HG03108 (cell line): ENCODE data around the gene ECSIT.
A peak's percentile ranks its signal among the peaks of the same experiment; 100 is the strongest.
"Not testable (repeated sequence)": the region's sequence is repeated elsewhere in the genome, so short reads cannot be mapped to it uniquely, and the experiment has no call there.

Experiments
- ATAC-seq: cut with Tn5 transposase; IDR thresholded peaks from one replicate; pipeline ENCODE4 v1.9.1; 2021; ENCODE audit warnings: moderate library complexity; ENCODE audit not compliant: unreplicated experiment

Gene ECSIT, protein sequence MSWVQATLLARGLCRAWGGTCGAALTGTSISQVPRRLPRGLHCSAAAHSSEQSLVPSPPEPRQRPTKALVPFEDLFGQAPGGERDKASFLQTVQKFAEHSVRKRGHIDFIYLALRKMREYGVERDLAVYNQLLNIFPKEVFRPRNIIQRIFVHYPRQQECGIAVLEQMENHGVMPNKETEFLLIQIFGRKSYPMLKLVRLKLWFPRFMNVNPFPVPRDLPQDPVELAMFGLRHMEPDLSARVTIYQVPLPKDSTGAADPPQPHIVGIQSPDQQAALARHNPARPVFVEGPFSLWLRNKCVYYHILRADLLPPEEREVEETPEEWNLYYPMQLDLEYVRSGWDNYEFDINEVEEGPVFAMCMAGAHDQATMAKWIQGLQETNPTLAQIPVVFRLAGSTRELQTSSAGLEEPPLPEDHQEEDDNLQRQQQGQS

DNA sequence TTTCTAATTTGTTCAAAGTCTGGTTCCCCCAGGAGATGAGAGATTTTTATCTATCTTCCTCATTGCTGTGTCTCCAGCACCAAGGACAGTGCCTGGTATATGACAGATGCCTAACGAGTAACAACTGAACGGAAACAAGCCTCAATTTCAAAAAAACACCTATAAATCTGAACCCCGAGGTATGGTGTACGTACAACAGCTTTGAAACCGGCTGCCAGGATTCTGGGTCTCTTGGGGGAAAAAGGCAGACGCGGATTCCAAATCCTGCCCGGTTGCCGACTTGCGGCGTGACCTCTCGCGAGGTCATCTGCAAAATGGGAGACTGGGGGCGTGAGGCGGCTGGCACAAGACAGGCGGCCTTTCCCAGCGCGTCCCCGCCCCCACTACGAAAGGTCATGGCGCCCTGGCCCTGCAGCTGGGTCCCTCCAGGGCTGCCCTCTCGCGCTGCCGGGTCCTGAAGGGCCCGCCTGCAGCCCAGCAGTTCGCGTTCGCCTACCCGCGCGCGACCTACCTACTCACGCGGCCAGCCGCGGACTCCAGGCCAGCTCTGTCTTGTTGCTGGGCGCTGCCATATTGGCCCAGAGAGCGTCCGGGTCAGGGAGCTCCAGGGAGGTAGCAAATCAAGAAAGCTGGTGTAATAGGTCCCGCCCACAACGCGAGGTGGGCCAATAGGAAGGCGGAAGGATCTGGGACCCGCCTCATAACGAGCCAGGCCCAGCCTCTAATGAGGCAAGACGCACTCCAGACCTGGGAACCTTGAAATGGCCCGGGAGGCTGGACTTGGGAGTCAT lies at the start of gene ECSIT:
ECSIT (minus strand) TSS at position 584 of the 791 bp plus-strand sequence. CDS start 9,964 bp downstream, outside the sequence.
- peak; percentile 93 for ATAC-seq

DNA sequence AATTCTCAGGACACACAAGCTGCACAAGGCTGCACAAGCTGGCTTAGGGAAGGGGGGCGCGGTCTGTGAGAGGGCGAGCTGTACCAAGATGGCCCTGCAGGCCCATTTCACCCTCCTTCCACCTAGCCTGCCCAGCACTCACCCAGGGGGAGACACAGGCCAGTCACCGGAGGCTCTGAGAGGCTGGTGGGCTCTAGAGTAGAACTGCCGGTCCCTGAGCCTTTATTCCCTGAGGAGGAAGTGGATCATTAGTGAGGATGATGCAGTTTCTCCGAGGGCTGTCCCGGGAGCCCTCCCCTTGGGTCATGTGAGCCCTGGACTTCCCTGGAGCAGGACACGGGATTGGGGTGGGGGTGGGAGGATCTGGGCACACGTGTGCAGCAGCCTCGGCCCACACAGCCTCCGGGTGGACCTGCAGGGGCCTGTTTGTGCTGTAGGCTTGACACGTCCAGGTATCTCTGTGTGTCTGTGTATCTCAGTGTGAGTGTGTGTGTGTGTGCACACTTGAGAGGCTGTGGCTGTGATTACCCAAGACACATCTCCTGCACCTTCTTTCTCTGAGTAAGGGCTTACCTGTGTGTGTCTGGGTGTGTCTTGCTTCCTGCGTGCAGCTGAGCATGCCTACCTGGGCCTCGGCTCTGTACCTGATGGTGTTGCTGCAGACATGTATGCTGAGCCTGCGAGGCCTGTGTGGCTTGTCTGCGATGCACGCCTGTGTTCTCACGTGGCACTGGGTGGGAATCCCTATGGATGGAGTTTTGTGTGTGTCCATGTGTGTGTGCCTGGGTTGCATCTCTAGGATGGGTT lies 48.7 kb upstream of the ECSIT start, which contains the start of gene ACP5:
ACP5 (minus strand) TSS at position 195 of the 807 bp plus-strand sequence. CDS start 328 bp downstream, outside the sequence.
- ATAC-seq: no peak

GRCh38 chr19:11576227-11576626 lies 47.3 kb upstream of the ECSIT start:
- ATAC-seq: no peak

DNA sequence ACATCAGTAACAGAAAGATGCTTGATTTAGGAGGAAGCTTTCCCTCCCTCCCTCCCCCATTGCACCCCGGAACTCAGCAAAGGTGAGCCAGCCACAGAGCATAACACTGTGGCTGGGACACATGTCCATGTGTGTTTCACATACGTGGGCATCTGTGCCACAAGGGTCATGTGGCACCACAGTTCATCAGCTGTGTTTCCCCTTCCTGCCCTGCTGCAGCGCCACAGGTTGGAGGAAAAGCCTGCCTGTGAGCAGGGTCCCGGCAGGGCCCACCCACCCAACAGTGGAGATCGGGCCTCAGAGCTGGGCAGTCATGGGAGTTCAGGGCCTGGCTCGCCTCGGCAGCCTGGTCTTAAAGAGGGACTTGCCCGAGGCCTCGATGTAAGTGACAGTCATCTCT lies 45.8 kb upstream of the ECSIT start:
- peak; percentile 49 for ATAC-seq

- ATAC-seq: not testable (repeated sequence)
Observed at GRCh38 chr19:11573763-11574162, 44.8 kb upstream of the ECSIT start.

GRCh38 chr19:11573354-11573753 lies 44.4 kb upstream of the ECSIT start:
- not testable (repeated sequence) for ATAC-seq

DNA sequence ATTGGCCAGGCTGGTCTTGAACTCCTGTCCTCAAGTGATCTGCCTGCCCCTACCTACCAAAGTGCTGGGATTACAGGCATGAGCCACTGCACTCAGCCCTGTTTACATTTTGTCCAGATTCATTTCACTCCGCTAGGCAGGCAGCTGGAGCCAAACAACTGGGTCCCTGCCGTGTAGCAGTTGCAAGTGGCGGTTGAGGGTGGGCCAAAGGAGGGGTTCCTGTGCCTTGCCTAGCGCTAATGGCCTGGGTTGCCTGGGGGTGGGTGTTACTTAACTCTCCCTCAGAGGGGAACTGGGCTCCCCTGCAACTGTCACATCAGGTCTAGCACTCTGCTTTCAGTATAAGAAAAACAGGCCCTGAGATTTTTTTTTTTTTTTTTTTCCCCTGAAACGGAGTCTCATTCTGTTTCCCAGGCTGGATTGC lies 41.1 kb upstream of the ECSIT start:
- no peak for ATAC-seq

DNA sequence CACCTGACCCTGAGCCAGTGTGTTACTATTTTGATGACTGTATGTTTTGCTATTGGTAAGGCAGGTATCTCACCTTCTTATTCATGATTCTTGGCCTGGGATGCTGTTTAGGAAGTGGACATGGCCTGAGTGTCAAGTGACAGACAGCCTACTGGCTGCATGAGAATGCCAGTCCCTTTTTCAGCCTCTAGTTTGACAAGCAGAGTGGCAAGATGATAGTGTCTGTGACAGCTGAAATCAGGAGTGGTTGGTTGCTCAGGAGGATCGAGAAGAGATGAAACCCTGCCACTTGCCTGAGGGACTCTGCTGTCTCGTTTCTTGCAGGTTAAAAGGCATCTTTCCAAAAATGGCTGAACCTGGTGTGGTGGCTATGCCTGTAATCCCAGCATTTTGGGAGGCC lies 37.2 kb upstream of the ECSIT start:
- ATAC-seq: no peak

- not testable (repeated sequence) for ATAC-seq
Observed at GRCh38 chr19:11565649-11565980, 36.7 kb upstream of the ECSIT start.

DNA sequence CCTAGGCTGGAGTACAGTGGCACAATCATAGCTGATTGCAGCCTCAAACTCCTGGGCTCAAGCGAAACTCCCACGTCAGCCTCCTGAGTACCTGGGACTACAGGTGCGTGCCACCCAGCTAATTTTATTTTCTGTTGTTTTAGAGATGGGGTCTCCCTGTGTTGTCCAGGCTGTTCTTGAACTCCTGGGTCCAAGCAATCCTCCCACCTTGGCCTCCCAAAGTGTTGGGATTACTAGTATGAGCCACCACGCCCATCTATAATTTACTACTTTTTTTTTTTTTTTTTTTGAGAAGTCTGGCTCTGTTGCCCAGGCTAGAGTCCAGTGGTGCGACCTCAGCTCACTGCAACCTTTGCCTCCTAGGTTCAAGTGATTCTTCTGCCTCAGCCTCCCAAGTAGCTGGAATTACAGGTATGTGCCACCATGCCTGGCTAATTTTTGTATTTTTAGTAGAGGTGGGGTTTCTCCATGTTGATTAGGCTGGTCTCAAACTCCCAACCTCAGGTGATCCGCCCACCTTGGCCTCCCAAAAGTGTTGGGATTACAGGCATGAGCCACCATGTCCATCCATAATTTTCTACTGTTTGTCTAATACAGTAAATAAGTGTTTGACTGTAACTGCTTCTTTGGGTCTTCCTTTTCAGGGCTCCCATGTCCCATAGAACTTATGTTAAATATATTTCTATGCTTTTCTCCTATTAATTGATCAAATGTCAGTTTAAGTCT lies 35.3 kb upstream of the ECSIT start:
- ATAC-seq: not testable (repeated sequence)

DNA sequence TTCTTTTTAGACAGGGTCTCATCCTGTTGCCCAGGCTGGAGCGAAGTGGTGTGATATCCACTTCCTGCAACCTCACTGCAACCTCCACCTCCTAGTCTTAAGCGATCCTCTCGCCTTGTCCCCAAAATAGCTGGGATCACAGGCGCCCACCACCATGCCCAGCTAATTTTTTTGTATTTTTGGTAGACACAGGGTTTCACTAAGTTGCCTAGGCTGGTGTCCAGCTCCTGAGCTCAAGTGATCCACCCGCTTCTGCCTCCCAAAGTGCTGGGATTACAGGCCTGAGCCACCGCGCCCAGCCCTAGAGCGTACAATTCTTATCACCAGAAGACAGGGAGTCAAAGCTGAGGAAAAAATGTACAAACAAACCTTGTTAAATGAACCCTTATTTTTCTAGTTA lies 34.6 kb upstream of the ECSIT start:
- no peak for ATAC-seq

DNA sequence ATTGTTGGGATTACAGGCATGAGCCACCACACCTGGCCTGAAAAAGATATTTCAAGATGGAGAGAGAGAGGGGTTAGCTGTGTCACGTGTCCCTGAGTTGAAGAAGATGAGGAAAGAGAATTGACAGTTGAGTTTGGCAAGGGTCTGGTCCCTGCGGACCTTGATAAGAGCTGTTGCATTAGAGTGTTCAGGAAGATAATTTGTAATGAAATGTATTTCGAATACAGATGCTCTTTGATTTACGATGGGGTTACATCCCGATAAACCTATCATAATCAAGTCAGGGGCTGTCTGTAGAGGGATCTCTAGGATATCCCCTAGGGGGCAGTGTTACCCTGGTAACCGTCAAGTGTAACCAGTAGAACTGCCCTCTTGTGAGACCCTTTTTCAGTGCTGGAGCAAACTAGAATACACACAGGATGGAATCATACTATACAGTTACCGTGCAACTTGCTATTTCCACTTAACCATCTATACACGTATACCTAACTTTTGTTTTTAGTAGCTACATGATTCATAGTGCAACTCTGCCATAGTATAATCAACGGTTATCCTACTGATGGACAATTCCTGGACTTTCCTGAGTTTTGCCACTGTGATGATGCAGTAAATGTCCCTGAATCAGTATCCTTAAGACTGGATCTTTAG lies 31.6 kb upstream of the ECSIT start:
- no peak for ATAC-seq

DNA sequence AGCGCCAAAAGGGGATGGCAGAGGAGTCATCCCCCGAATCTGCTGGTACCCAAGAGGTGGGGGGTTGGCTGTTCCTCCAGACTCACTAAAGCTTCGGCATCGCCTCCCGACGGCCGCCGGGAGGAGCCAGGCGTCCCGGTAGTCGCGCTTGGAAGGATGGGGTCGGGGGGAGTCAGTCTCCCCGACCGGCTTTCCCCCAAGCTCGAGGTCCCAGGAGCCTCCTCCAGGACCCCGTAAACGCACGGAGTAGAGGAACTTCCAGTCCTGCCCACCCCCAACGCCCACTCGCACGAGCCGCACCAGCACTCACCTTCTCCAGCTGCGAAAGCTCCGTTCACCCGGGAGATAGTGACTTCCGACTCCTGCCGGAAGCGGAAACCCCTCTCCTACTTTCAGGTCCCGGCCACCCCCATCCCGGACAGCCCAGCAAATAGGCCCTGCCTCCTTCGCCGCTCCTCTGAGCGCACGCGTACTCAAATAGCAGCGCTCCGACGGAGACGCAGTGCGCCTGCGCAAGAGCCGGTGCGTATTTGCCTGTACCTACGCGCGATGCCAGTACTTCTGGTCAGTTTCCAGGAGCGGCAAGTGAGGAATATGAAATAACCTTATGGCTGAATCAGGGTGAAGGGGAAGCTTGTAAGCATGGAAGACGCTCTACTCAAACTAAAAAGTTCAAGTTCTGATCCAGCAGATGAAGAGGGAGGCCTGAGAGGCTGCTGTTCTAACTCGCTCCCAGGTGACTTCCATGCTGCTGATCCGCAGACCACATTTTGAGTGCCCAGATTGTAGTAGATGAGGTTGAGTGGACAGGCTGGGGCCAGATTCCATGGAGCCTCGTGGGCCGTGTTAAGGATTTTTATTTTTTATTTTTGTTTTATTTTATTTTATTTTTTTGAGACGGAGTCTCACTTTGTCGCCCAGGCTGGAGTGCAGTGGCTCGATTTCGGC lies 30.2 kb upstream of the ECSIT start, which contains the start of gene ELOF1:
ELOF1 (minus strand) TSS at position 350 of the 948 bp plus-strand sequence. CDS start 4,883 bp downstream, outside the sequence.
- peak; percentile 65 for ATAC-seq

DNA sequence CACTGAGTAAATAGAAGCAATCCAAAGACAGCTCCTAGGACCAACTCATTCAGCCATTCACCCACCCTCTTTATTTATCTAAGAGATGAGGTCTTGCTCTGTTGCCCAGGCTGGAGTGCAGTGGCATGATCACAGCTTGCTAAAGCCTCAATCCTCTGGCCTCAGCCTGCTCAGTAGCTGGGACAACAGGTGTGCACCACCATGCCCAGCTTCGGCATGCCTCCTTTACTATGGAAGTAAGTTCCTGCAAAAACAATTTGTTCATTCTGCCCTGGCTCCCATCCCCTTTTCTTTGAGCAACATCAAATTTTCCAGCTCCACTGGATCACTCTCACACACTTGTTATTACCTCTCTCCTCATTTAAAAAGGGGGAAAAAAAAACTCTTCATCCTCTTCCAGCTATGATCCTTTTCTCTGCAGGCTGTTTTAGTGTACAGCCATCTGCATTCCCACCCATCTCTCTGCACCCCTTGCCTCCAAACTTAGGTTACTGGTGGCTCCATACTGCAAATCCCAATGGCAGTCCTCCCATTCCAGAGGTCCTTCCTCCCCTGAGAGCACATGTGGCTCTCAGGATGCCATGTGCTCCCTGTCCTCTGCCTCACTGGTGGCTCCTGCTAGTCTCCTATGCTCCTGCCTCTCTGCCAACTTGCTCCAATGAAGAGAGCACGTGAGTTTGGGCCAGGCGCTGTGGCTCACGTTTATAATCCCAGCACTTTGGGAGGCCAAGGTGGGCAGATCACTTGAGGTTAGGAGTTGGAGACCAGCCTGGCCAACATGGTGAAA lies 27.9 kb upstream of the ECSIT start:
- no peak for ATAC-seq

DNA sequence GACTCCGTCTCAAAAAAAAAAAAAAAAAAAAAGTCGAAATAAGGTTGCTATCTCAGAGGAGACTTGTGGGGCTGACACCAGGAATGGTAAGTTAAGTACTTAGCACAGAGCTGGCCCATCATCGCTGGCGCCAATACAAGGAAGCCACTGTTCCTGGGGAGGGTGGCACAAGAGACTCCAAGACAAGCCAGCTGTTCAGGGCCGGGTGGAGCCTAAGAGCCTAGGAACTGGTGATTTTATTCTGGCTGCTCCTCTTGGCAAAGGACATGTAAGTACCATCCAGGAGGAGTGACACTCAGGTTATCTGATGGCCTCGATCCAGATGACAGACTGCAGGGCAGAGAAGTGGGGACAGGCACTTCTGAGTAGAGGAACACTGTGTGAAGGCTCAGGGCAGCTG lies 26.3 kb upstream of the ECSIT start:
- ATAC-seq: no peak

GRCh38 chr19:11554160-11554559 lies 25.2 kb upstream of the ECSIT start:
- ATAC-seq: no peak

DNA sequence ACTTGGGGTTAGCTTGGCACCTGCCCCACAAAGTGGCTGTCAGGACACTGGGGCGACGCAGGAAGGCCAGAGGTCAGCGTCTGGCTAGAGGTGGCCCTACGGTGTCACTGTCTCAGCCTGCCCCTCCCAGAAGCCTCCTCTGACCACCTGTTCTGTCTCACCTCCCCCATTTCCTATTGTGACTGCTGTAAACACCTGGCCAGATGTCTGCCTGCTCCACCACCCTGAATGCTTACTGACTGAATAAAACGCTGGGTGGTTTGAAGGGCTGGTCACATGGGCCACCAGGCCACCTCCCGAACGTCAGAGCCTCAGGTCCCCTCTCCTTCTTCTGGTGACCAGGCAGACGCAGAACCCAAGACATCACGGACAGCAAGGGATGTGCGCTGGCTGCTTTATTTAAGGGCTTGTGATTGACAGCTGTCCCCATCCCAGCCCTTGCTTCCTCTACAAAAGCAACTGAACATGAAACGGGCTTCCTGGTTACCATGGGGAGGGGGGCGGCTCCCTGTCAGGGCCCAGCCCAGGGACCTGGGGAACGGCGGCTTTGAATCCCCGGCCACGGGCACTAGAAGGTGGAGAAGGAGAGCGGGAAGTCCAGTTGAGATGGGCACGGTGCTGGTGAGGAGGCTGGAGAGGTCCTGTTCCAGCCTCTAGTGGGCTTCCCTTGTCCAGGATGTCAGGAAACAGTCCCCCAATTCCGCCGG lies 23.9 kb upstream of the ECSIT start:
- no peak for ATAC-seq
